ENCODE data around the gene DYSF.

DYSF gene

GRCh38 chr2:71715241-71715750 is 261.9 kb downstream of the DYSF start:
- no peak for DNase-seq

- no peak for DNase-seq
These were observed 262.8 kb downstream of the DYSF start for GRCh38 chr2:71715951-71716696.

GRCh38 chr2:71716697-71717624 is 263.6 kb downstream of the DYSF start:
- no peak for DNase-seq

- no peak for DNase-seq
These were observed 265.3 kb downstream of the DYSF start for GRCh38 chr2:71718686-71719085.

GRCh38 chr2:71719520-71720282 is 266.3 kb downstream of the DYSF start:
- DNase-seq: no peak

- no peak for DNase-seq
These were observed 266.9 kb downstream of the DYSF start for GRCh38 chr2:71720283-71720560.

GRCh38 chr2:71720596-71721361 is 267.4 kb downstream of the DYSF start:
- no peak for DNase-seq

GRCh38 chr2:71721362-71721665 is 268.0 kb downstream of the DYSF start:
- no peak for DNase-seq

- DNase-seq: no peak
These were observed 268.3 kb downstream of the DYSF start for GRCh38 chr2:71721669-71722068.

GRCh38 chr2:71722286-71722685 is 268.9 kb downstream of the DYSF start:
- DNase-seq: no peak

GRCh38 chr2:71724793-71725192 is 271.4 kb downstream of the DYSF start:
- no peak for DNase-seq

GRCh38 chr2:71725836-71726235 is 272.5 kb downstream of the DYSF start:
- no peak for DNase-seq

GRCh38 chr2:71727562-71727961 is 274.2 kb downstream of the DYSF start:
- no peak for DNase-seq

- DNase-seq: no peak
These were observed 274.7 kb downstream of the DYSF start for GRCh38 chr2:71728036-71728435.

- no peak for DNase-seq
These were observed 277.5 kb downstream of the DYSF start for GRCh38 chr2:71730785-71731383.

GRCh38 chr2:71734620-71735019 is 281.3 kb downstream of the DYSF start:
- DNase-seq: no peak

- DNase-seq: no peak
These were observed 282.3 kb downstream of the DYSF start for GRCh38 chr2:71735676-71736075.

Measured in activated CD4-positive, alpha-beta T cell treated with anti-CD3 and anti-CD28 coated beads, Interleukin-2, amount 50 U/mL, for 48 hours (primary cell).